GM18870 (cell line): Measurements from ENCODE around the gene DUS3L.
"Not testable (repeated sequence)": the region's sequence is repeated elsewhere in the genome, so short reads cannot be mapped to it uniquely, and the experiment has no call there.

ENCODE experiments used
- ATAC-seq: cut with Tn5 transposase; IDR thresholded peaks from one replicate; pipeline ENCODE4 v1.9.1; 2021; ENCODE audit warnings: moderate library complexity; ENCODE audit not compliant: unreplicated experiment

Gene DUS3L

DNA sequence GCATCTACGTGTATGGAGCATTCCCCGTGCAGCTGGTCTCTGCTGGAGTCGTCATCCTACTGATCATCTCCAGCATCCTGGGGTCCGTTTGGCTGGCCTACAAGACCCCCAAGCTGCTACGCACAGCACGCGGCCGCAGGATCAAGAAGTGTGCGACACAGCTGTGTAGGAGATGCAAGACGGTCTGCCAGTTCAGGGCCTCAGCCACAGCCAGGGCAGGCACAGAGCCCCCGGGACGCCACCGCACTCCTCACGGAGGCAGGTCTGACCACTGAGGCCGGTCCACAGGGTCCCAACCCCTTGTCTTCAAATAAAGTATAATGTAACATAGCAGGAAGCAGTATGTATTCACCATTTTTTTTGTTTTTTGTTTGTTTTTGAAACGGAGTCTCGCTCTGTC, 12.6 kb downstream of the DUS3L start:
- no peak for ATAC-seq

DNA sequence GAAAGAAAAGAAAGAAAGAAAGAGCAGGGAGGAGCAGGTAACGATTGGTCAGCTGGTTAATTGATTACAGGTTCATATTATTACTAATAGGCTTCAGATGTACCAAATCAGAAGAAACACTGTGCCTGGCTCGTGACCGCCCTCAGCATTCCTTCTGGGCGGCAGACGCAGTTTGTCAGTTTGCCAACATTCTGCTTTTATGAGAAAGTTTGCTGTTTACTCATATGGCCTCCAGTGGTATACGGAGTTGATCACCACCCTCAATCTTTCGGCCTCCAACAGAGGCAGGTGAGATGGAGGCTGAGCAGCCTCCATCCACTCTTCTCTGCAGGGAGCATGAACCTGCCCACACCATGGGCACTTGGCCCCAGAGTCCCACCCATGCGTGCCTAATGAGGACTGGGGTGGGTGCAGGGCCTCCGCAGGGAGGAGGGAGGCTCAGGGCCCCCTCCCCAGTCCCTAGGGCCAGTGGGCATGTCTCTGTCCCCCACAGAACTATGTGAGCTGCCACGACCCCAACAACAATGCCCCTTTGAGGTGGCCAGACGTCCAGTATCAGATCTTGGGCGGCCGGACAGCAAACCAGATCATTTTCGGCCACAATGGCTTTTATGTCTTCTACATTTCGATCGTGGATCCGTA, 15.2 kb downstream of the DUS3L start:
- ATAC-seq, result no peak

DNA sequence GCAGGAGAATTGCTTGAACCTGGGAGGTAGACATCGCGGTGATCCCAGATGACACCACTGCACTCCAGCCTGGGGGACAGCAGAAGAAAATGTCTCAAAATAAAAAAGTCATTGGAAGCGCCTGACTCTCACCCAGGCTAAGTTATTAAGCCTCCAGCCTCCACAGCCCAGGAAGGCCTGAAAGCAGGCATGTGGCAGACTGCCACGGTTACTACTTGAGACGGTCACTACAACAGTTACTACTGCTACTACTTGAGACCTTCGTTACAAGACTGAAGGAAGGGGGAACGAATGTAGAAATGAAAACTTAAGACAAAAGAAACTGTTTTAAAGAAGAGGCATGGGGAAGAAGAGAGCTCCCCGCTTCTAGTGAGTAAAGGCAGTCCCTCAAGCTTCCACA, 16.0 kb downstream of the DUS3L start:
- no peak for ATAC-seq

DNA sequence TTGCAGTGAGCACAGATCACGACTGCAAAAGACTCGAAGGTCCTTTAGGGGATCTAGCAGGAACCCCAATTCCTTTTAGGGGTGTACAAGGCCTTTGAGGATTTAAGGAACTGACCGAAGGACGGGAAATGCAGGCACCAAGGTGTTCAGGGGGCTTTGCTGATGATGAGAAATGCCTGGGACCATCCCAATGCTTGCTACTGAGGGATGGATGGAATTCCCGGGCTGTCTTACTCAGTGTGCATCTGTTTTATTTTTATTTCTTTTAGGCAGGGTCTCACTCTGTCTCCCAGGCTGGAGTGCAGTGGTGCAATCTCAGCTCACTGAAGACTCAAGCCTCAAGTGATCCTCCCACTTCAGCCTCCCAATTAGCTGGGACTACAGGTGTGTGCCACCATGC, 17.7 kb downstream of the DUS3L start:
- ATAC-seq, result no peak

DNA sequence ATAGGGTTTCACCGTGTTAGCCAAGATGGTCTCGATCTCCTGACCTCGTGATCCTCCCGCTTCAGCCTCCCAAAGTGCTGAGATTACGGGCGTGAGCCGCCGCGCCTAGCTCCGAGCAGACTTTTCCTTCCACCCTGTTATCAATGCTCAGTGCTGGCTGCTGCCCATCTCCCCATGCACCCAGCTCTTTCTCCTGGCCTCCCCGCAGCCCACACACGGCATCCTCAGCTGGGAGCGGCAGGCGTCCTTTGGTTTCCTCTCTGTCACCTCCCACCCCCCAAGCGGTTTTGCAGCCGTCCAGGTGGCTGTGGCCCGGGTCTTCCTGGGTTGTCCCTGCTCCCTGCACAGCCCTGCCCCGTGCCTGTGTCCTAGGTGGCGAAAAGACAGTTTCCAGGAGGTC, 18.5 kb downstream of the DUS3L start:
- ATAC-seq, result no peak

DNA sequence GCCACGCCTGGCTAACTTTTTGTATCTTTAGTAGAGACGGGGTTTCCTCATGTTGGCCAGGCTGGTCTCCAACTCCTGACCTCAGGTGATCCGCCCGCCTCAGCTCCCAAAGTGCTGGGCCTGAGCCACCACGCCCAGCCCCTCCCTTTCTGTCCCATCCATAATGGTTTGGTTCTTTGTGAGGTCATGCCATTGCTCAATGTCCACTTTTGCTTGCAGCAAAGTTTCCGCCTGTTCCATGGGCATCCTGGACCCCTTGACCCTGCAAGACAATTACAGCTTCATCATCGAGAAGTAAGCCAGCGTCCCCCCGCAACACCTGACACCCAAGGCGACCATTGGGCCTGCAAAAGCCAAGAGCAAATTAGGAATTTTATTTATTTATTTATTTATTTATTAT, 23.0 kb downstream of the DUS3L start:
- no peak for ATAC-seq

DNA sequence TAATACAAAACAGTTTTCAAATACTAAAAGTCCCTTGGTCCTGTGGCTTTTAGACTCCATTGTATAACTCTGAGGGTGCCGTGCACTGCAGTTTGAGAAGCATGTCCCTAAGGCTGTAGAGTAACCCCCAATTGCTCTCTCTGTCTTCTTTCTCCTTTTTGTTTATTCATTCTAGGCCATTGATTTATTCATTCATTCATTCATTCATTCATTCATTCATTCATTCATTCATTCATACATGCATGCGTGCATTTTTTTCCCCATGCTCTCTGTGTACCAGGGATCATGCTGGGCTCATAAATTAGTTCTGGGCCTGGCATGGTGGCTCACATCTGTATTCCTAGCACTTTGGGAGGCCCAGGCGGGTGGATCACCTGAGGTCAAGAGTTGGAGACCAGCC, 25.7 kb downstream of the DUS3L start:
- ATAC-seq, result no peak

DNA sequence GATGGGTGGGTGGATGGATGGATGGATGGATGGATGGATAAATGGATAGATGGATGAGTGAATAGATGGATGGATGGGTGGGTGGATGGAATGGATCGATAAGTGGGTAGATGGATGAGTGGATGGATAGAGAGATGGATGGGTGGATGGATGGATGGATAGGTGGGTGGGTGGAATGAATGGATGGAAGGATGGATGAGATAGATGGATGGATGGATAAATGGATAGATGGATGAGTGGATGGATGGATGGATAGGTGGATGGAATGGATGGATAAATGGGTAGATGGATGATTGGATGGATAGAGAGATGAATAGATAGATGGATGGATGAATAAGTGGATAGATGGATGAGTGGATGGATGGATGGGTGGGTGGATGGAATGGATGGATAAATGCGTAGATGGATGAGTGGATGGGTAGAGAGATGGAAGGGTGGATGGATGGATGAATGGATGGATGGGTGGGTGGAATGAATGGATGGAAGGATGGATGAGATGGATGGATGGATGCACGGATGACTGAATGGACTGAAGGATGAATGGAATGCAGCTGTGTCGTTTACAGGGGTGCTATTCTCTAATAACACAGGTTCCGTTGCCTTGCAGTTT, 28.2 kb downstream of the DUS3L start:
- no peak for ATAC-seq

DNA sequence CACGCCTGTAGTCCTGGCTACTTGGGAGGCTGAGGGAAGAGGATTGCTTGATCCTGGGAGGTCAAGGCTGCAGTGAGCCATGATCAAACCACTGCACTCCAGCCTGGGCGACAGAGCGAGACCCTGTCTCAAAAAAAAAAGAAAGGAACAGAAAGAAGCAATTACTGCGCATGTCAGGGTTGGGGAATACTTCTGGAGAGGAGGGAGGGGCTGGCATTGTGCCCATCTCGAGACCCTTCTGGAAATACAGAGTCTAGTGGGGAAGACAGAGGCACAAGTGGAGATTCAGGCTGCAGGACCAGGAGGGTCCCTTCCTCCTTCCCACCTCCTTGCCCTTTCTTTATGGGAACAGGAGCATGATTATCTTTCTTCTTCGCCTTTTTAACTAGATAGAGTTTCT, 37.2 kb downstream of the DUS3L start:
- ATAC-seq, result no peak

DNA sequence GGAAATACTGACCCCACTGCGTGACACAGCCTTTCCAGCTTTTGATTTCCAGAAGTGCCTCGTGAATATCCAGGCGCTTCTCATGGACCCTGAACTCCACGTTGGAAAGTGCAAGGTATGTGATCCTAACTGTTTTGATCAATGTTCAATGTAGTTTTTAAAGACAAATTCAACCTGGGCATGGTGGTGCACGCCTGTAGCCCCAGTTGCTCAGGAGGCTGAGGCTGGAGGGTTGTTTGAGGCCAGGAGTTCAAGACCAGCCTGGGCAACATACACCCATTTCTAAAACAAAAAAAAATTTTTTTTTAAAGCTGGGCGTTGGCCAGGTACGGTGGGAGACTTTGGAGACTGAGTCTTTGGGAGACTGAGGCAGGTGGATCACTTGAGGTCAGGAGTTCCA, 39.3 kb downstream of the DUS3L start:
- ATAC-seq, result no peak

DNA sequence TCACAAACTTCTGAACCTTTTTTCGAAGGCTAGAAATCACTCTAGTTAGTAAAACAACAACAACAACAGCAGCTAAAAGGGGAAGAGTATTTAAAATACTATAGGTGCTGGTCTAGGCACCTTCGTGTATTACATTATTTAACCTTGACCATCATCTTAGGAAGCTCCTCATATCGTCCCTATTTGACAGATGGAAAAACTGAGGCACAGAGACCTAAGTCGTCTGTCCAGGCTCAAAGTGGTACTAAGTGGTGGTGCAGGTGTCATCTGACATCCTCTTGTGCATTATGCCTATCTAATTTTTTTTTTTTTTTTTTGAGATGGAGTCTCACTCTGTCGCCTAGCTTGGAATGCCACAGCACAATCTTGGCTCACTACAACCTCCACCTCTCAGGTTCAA, 41.5 kb downstream of the DUS3L start:
- no peak for ATAC-seq

DNA sequence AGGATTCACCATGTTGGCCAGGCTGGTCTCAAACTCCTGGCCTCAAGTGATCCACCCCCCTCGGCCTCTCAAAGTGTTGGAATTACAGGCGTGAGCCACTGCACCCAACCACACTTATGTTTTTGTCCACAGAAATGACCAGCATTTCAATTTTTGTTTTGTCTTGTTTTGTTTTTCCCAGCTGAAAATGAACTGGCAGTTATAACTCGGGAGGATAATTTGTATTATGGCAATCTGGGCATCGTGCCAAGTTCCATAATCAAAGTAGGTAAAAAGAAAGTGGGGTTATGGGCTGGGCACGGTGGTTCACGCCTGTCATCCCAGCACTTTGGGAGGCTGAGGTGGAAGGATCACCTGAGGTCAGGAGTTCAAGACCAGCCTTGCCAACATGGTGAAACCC, 42.0 kb downstream of the DUS3L start:
- not testable (repeated sequence) for ATAC-seq

DNA sequence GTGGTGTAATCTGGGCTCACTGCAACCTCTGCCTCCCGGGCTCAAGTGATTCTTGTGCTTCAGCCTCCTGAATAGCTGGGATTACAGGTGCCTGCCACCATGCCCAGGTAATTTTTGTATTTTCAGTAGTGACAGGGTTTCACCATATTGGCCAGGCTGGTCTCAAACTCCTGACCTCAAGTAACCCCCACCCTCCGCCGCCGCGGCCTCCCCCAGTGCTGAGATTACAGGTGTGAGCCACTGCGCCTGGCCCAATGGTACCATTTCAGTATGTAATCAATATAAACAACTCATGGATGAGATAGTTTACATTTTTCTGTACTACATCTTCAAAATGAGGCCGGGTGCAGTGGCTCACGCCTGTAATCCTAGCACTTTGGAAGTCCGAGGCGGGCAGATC, 46.0 kb downstream of the DUS3L start:
- ATAC-seq, result not testable (repeated sequence)

DNA sequence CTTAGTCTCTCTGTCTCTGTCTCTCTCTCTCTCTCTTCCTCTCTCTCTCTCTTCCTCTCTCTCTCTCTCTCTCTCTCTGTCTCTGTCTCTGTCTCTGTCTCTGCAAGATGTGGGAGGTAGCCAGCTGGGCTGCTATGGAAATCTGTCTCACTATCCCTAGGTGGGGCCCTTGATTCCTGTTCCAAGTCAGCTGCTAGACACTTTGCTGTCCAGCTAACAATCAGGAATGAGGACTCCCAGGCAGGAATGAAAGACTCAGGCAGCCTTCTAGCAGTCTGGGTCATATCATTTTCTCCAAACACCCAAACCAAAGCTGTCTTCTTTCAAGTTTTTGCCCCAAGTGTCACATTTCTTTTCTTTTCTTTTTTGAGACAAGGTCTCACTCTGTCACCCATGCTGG, 47.3 kb downstream of the DUS3L start:
- no peak for ATAC-seq

DNA sequence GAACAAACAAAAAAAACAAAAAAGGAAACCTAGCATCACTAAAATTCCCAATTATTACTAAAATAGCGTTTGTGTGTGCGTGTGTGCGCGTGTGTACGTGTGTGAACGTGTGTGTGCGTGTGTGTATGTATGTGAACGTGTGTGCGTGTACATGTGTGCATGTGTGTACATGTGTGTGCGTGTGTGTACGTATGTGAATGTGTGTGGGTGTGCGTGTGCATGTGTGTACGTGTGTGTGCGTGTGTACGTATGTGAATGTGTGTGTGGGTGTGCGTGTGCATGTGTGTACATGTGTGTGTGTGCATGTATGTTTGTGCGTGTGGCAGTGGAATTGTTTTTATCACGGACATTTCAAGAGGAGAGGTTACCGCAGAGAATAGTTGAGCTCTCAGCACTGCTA, 48.9 kb downstream of the DUS3L start:
- no peak for ATAC-seq

DNA sequence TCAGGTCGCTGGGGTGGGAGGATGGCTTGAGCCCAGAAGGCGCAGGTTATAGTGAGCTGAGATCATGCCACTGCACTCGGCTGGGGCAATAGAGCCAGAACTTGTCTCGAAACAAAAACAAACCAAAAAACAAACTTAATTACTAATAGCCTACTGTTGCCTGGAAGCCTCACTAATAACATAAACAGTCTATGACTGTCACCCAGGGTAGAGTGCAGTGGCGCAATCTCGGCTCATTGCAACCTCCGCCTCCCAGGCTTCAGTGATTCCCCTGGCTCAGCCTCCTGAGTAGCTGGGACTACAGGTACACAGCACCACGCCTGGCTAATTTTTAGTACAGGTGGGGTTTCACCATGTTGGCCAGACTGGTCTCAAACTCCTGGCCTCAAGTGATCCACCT, 52.5 kb downstream of the DUS3L start:
- ATAC-seq, result no peak
